ENCODE data around the gene RALGAPB. TPM values are rescaled to one million over a fixed set of nuclear protein-coding genes. Genes with fewer than 3 reads are reported as not detected.

RALGAPB gene
- total and polyA plus RNA-seq, 2 of the 13 experiments (the other 11 are each of a cell fraction or from before 2014, with no cell fraction given): 17.6 to 30.6 TPM

GRCh38 chr20:38599410-38599882 is 126.8 kb downstream of the RALGAPB start (continued):
- no peak for TF ChIP-seq ZBTB10 (CRISPR knock-in tag; IDR thresholded peaks at IDR 0.05; ENCODE audit: borderline replicate concordance)
- TF ChIP-seq HOXA7 (CRISPR knock-in tag; IDR thresholded peaks at IDR 0.05): no peak
- TF ChIP-seq RFX1 (IDR thresholded peaks at IDR 0.05): no peak
- no peak for TF ChIP-seq RFXAP (CRISPR knock-in tag; IDR thresholded peaks at IDR 0.05; ENCODE audit: borderline replicate concordance)
- no peak for TF ChIP-seq ZEB1 (IDR thresholded peaks at IDR 0.05; ENCODE audit: insufficient replicate concordance, low read depth)
- TF ChIP-seq ZBTB26 (CRISPR knock-in tag; IDR thresholded peaks at IDR 0.05; ENCODE audit: borderline replicate concordance): no peak
- TF ChIP-seq KMT2A (CRISPR knock-in tag; IDR thresholded peaks at IDR 0.05): no peak
- no peak for TF ChIP-seq SAFB2 (CRISPR knock-in tag; IDR thresholded peaks at IDR 0.05; ENCODE audit: borderline replicate concordance, low read depth)
- no peak for TF ChIP-seq CREM (IDR thresholded peaks at IDR 0.05)
- no peak for TF ChIP-seq CREM (CRISPR knock-in tag; IDR thresholded peaks at IDR 0.05)
- no peak for TF ChIP-seq HNRNPUL1 (IDR thresholded peaks at IDR 0.05; ENCODE audit: low read depth, low read length)
- TF ChIP-seq MYPOP (CRISPR knock-in tag; IDR thresholded peaks at IDR 0.05): no peak
- no peak; the same call in 1 of the 2 replicates for TF ChIP-seq RXRA (CRISPR knock-in tag; IDR thresholded peaks at IDR 0.05)
- TF ChIP-seq SMARCE1 (IDR thresholded peaks at IDR 0.05; ENCODE audit: borderline replicate concordance): no peak
- no peak for TF ChIP-seq PCBP1 (IDR thresholded peaks at IDR 0.05; ENCODE audit: borderline replicate concordance, low read depth, low read length)
- TF ChIP-seq ZBED4 (CRISPR knock-in tag; IDR thresholded peaks at IDR 0.05; ENCODE audit: borderline replicate concordance): no peak
- TF ChIP-seq HNF4A (CRISPR knock-in tag; IDR thresholded peaks at IDR 0.05): no peak
